HCT116 (cell line): Measurements from ENCODE around the gene PHF21B. TPM values are rescaled to one million over a fixed set of nuclear protein-coding genes. Genes with fewer than 3 reads are reported as not detected.

Experiments
- ATAC-seq: fragments of 200-7000 bp; cut with Tn5 transposase; 2 replicates; pipeline ENCODE4 v1.9.1; 2020; ENCODE audit warnings: mild to moderate bottlenecking, moderate library complexity
- BruUV-seq: library from RNA; stranded (reverse); fragments of 400-500 nt; replicated peaks from 2 replicates; lab custom pipeline; 2021; lab: Mats Ljungman, UMichigan
- CTCF ChIA-PET: fragments of 300-600 bp; sonication (Branson Sonifier 250); formaldehyde crosslinking; loops from one replicate; lab custom pipeline; 2021; ENCODE audit warnings: antibody characterized with exemption; lab: Charles Lee
- POLR2A ChIA-PET: fragments of 300-600, 350-600 bp; sonication (Branson Sonifier 250); formaldehyde crosslinking; loops from one replicate; lab custom pipeline; 2021; ENCODE audit warnings: antibody characterized with exemption; lab: Charles Lee
- RAD21 ChIA-PET, 2 experiments: fragments of 300-600 bp; sonication (Branson Sonifier 250); formaldehyde crosslinking; loops; one replicate each; lab custom pipeline; 2023; ENCODE audit warnings: low total read pairs in 2 of 2; ENCODE audit not compliant: uncharacterized antibody in 2 of 2, unreplicated experiment in 2 of 2, low non-redundant PET in 1 of 2; lab: Charles Lee
- DNase-seq: peaks from one replicate; pipeline ENCODE4 v3.0.0-alpha.2; 2010; ENCODE audit warnings: low read depth, low spot score
- H2AFZ ChIP-seq: fragments of 200-600 bp; shearing (Covaris generic), sonication (generic); 2 replicates; pipeline ENCODE4 v1.6.1; 2017; ENCODE audit warnings: low read depth, mixed run types, mixed read lengths, antibody characterized with exemption, low read length; ENCODE audit not compliant: poor library complexity, severe bottlenecking
- H3K27ac ChIP-seq: 2 replicates; pipeline ENCODE4 v1.5.1; 2012; ENCODE audit warnings: low read depth, low read length
- H3K27me3 ChIP-seq: fragments of 200-600 bp; sonication (generic); 2 replicates; pipeline ENCODE4 v1.6.1; 2016; ENCODE audit warnings: mixed run types, low read length, mixed read lengths; ENCODE audit not compliant: insufficient read depth
- H3K36me3 ChIP-seq, 2 experiments: fragments of 200-500 bp in 1 of 2; fragments of 200-600 bp in 1 of 2; sonication (Bioruptor generic) in 1 of 2; sonication (generic) in 1 of 2; 2 replicates each; pipeline versions ENCODE4 v1.5.1 to v1.6.1; 2014 to 2016; ENCODE audit warnings: low read length in 2 of 2, inconsistent platforms in 1 of 2, mixed read lengths in 1 of 2, mixed run types in 1 of 2; ENCODE audit not compliant: insufficient read depth in 2 of 2, control insufficient read depth in 1 of 2
- H3K4me1 ChIP-seq, 2 experiments: fragments of 200-600 bp in 1 of 2; sonication (generic) in 1 of 2; 2 replicates each; pipeline versions ENCODE4 v1.5.1 to v1.6.1; 2012 to 2017; ENCODE audit warnings: low read length in 2 of 2, inconsistent platforms in 1 of 2, mild to moderate bottlenecking in 1 of 2, mixed read lengths in 1 of 2, mixed run types in 1 of 2, moderate library complexity in 1 of 2; ENCODE audit not compliant: insufficient read depth in 2 of 2, control insufficient read depth in 1 of 2
- H3K4me2 ChIP-seq: fragments of 200-600 bp; sonication (generic); 2 replicates; pipeline ENCODE4 v1.6.1; 2017; ENCODE audit warnings: mixed run types, low read length, mixed read lengths
- H3K4me3 ChIP-seq, 2 experiments: fragments of 200-600 bp in 1 of 2; sonication (generic) in 1 of 2; replicated peaks in 1 of 2; 2 replicates each; pipeline ENCODE4 v1.5.1; 2011 to 2016; ENCODE audit warnings: low read length in 2 of 2, control low read depth in 1 of 2, low read depth in 1 of 2, mild to moderate bottlenecking in 1 of 2, mixed read lengths in 1 of 2, mixed run types in 1 of 2
- H3K79me2 ChIP-seq: fragments of 200-600 bp; sonication (generic); 2 replicates; pipeline ENCODE4 v1.6.1; 2017; ENCODE audit warnings: mild to moderate bottlenecking, mixed run types, low read length, moderate library complexity, mixed read lengths; ENCODE audit not compliant: insufficient read depth
- H3K9ac ChIP-seq: fragments of 200-600 bp; sonication (generic); 2 replicates; pipeline ENCODE4 v1.6.1; 2016; ENCODE audit warnings: low read length, mixed read lengths
- H3K9me2 ChIP-seq: fragments of 200-600 bp; sonication (generic), shearing (Covaris generic); 2 replicates; pipeline ENCODE4 v1.6.1; 2017; ENCODE audit warnings: mixed run types, mild to moderate bottlenecking, moderate library complexity; ENCODE audit not compliant: insufficient read depth
- H3K9me3 ChIP-seq, 2 experiments: fragments of 200-500 bp in 1 of 2; fragments of 200-600 bp in 1 of 2; sonication (Bioruptor generic) in 1 of 2; sonication (generic) in 1 of 2; 2 replicates each; pipeline ENCODE4 v1.6.1; 2014 to 2017; ENCODE audit warnings: low read length in 2 of 2, mixed read lengths in 2 of 2, inconsistent platforms in 1 of 2, low read depth in 1 of 2, mild to moderate bottlenecking in 1 of 2, mixed run types in 1 of 2, moderate library complexity in 1 of 2; ENCODE audit not compliant: control insufficient read depth in 1 of 2, insufficient read depth in 1 of 2
- H4K20me1 ChIP-seq: fragments of 200-600 bp; sonication (generic), shearing (Covaris generic); 2 replicates; pipeline ENCODE4 v1.6.1; 2017; ENCODE audit warnings: mixed run types, mild to moderate bottlenecking, moderate library complexity; ENCODE audit not compliant: insufficient read depth
- CTCF ChIP-seq, 3 experiments: fragments of 200-600 bp in 1 of 3; sonication (generic) in 1 of 3; IDR thresholded peaks in 2 of 3; conservative IDR thresholded peaks in 1 of 3; 2 replicates each; pipeline ENCODE4 v1.5.1; 2012 to 2017; ENCODE audit warnings: low read depth in 2 of 3, low read length in 2 of 3, antibody characterized with exemption in 1 of 3, borderline replicate concordance in 1 of 3, control low read depth in 1 of 3, mild to moderate bottlenecking in 1 of 3, mixed read lengths in 1 of 3, mixed run types in 1 of 3, moderate library complexity in 1 of 3; ENCODE audit not compliant: insufficient read depth in 1 of 3
- JUND ChIP-seq: IDR thresholded peaks from 2 replicates; pipeline ENCODE4 v1.6.1; 2012
- REST ChIP-seq: IDR thresholded peaks from 2 replicates; pipeline ENCODE4 v1.6.1; 2012; ENCODE audit warnings: low read depth
- intact Hi-C: fragments of 100-400 bp; cut with micrococcal nuclease; formaldehyde crosslinking; loops from 2 replicates; pipeline ENCODE4 v1.10.0; 2022
- total RNA-seq: library from RNA; stranded (reverse); gene quantifications from one replicate; pipeline ENCODE4 v1.2.1, GENCODE V29; 2021; ENCODE audit not compliant: unreplicated experiment

Gene PHF21B
- total RNA-seq, 1 experiment from 2014 or later = not detected

- no TSS peak for BruUV-seq
- Histone ChIP-seq H3K9me3 (no peaks in the 10 kb centered on the region), H3K4me3 (no peak overlapping the region), H3K4me1 (no peaks in the 10 kb centered on the region), H4K20me1 (no peaks in the 10 kb centered on the region), H3K27me3 (peaks cover 21% of the 10 kb centered on the region; the same call in 1 of the 2 replicates), H3K9ac (no peak overlapping the region), H3K9me2 (no peaks in the 10 kb centered on the region), H3K4me2 (no peak overlapping the region), H3K27ac (no peak overlapping the region), H3K79me2 (no peaks in the 10 kb centered on the region), H2AFZ (no peak overlapping the region), H3K36me3 (no peaks in the 10 kb centered on the region)
- POLR2A ChIA-PET = no interaction called here
- ATAC-seq = peak; percentile 79
- no peak for DNase-seq
- intact Hi-C loops = no loop called here
- RAD21 ChIA-PET = no interaction called here
- TF ChIP-seq JUND (no peak), CTCF (IDR thresholded peaks at IDR 0.05 in 2 of 3, conservative IDR thresholded peaks at IDR 0.05 in 1 of 3; ENCODE audit: borderline replicate concordance in 1 of 3, insufficient read depth in 1 of 3, low read depth in 2 of 3, low read length in 2 of 3) (peak; percentile 7 to 38 (median 31); a peak in 4 of 6 replicates), REST (no peak)
- CTCF ChIA-PET = interaction anchor here (1.0 kb wide), 1 partner anchor 12 kb away, joined by 4 read pairs; no protein-coding TSS in a partner anchor
Measured at GRCh38 chr22:44956840-44957767, 52.7 kb downstream of the PHF21B start.
